K562 (cell line): ENCODE data around the gene PHF1. TPM values are rescaled to one million over a fixed set of nuclear protein-coding genes. Genes with fewer than 3 reads are reported as not detected.

Source experiments
- ATAC-seq: fragments of 200-7000 bp; cut with Tn5 transposase; 3 replicates; pipeline ENCODE4 v1.9.1; 2020; ENCODE audit warnings: moderate library complexity
- BruUV-seq: library from RNA; stranded (reverse); fragments of 400-500 nt; replicated peaks from 2 replicates; lab custom pipeline; 2021; lab: Mats Ljungman, UMichigan
- CTCF ChIA-PET: fragments of 300-600 bp; formaldehyde crosslinking; extraction: SDS; loops from one replicate; lab custom pipeline; 2021; ENCODE audit warnings: low intra/inter-chr PET ratio; lab: Yijun Ruan, JAX
- POLR2A ChIA-PET: fragments of 300-600, 350-650 bp; sonication (Branson Sonifier 250); formaldehyde crosslinking; extraction: SDS; loops from one replicate; lab custom pipeline; 2021; ENCODE audit warnings: antibody characterized with exemption, inconsistent platforms; lab: Yijun Ruan, JAX
- DNase-seq, 4 experiments: peaks; one replicate each; pipeline versions ENCODE4 v3.0.0 to v3.0.0-alpha.2; 2011 to 2018; ENCODE audit warnings: low spot score in 3 of 4, mixed read lengths in 3 of 4; ENCODE audit errors: extremely low read depth in 1 of 4
- FAIRE-seq: peaks from 2 replicates; lab custom pipeline; 2011; peaks lifted over from hg19 to GRCh38; lab: Jason Lieb, UNC
- H2AFZ ChIP-seq: 2 replicates; pipeline ENCODE4 v1.6.0; 2011; ENCODE audit warnings: low read depth, low read length, control low read depth, inconsistent platforms
- H3K27ac ChIP-seq: fragments of 200-600 bp; 3 replicates; pipeline ENCODE4 v1.8.0; 2011; ENCODE audit warnings: low read depth, mild to moderate bottlenecking, control low read depth, inconsistent platforms, low read length, moderate library complexity, mixed read lengths; ENCODE audit errors: extremely low read depth
- H3K27me3 ChIP-seq, 2 experiments: fragments of 300-600 bp in 1 of 2; 2 replicates in 1 of 2; 3 replicates in 1 of 2; pipeline versions ENCODE4 v1.6.0 to v1.8.0; 2011; ENCODE audit warnings: inconsistent platforms in 2 of 2, low read length in 2 of 2, mild to moderate bottlenecking in 1 of 2, mixed read lengths in 1 of 2, moderate library complexity in 1 of 2; ENCODE audit not compliant: control insufficient read depth in 2 of 2, insufficient read depth in 2 of 2
- H3K36me3 ChIP-seq: fragments of 300-600 bp; 3 replicates; pipeline ENCODE4 v1.8.0; 2011; ENCODE audit warnings: mild to moderate bottlenecking, low read length, inconsistent platforms; ENCODE audit not compliant: control insufficient read depth, insufficient read depth
- H3K4me1 ChIP-seq, 2 experiments: fragments of 200-600 bp in 1 of 2; replicated peaks in 1 of 2; 2 replicates in 1 of 2; 3 replicates in 1 of 2; pipeline versions ENCODE4 v1.5.1 to v1.8.0; 2011; ENCODE audit warnings: inconsistent platforms in 2 of 2, low read length in 2 of 2, mild to moderate bottlenecking in 1 of 2, mixed read lengths in 1 of 2, moderate library complexity in 1 of 2; ENCODE audit not compliant: control insufficient read depth in 2 of 2, insufficient read depth in 2 of 2
- H3K4me2 ChIP-seq: 2 replicates; pipeline ENCODE4 v1.6.1; 2011; ENCODE audit warnings: low read length, control low read depth, inconsistent platforms, mixed read lengths; ENCODE audit not compliant: insufficient read depth
- H3K4me3 ChIP-seq: fragments of 200-600 bp; sonication (generic), shearing (Covaris generic); 2 replicates; pipeline ENCODE4 v1.5.1; 2016; ENCODE audit warnings: control low read depth, inconsistent platforms
- H3K79me2 ChIP-seq: fragments of 200-600 bp; 3 replicates; pipeline ENCODE4 v1.8.0; 2011; ENCODE audit warnings: low read length, inconsistent platforms; ENCODE audit not compliant: control insufficient read depth, insufficient read depth
- H3K9ac ChIP-seq, 2 experiments: 2 replicates each; pipeline versions ENCODE4 v1.6.0 to v1.6.1; 2011; ENCODE audit warnings: low read depth in 2 of 2, low read length in 2 of 2, control low read depth in 1 of 2, inconsistent platforms in 1 of 2, mild to moderate bottlenecking in 1 of 2, mixed read lengths in 1 of 2; ENCODE audit not compliant: insufficient read depth in 1 of 2
- H3K9me1 ChIP-seq: one replicate; pipeline ENCODE4 v1.6.0; 2011; ENCODE audit warnings: inconsistent platforms, mild to moderate bottlenecking, low read length, moderate library complexity; ENCODE audit not compliant: control insufficient read depth, insufficient read depth
- H3K9me3 ChIP-seq: replicated peaks from 2 replicates; pipeline ENCODE4 v1.5.1; 2011; ENCODE audit warnings: low read depth, low read length, inconsistent platforms; ENCODE audit not compliant: control insufficient read depth, insufficient read depth
- H4K20me1 ChIP-seq: replicated peaks from 2 replicates; pipeline ENCODE4 v1.6.1; 2011; ENCODE audit warnings: low read length, inconsistent platforms, mixed read lengths; ENCODE audit not compliant: control insufficient read depth, insufficient read depth
- JUND ChIP-seq, 2 experiments: IDR thresholded peaks; 2 replicates in 1 of 2; 3 replicates in 1 of 2; pipeline ENCODE4 v1.6.1; 2011; ENCODE audit warnings: borderline replicate concordance in 2 of 2, low read depth in 2 of 2, low read length in 2 of 2, improper control_type of control experiment in 1 of 2, missing biosample characterization in 1 of 2, missing genetic modification characterization in 1 of 2, missing genetic modification reagents in 1 of 2
- WGBS: fragments of 100-300 bp; shearing (Covaris generic); methylation state at CpG from one replicate; pipeline ENCODE4 v1.1.6; 2016; ENCODE audit warnings: low coverage, mixed read lengths; ENCODE audit not compliant: insufficient coverage; ENCODE audit errors: missing lambda C conversion rate; 5-methylcytosine and 5-hydroxymethylcytosine counted together
- in situ Hi-C: fragments of 300-500 bp; cut with MboI; formaldehyde crosslinking; loops from 4 replicates; pipeline ENCODE4 v1.15.0; 2018; ENCODE audit warnings: inconsistent platforms, mixed read lengths
- intact Hi-C: fragments of 100-400 bp; cut with micrococcal nuclease; formaldehyde crosslinking; loops from 2 replicates; pipeline ENCODE4 v1.14.2; 2022
- polyA plus RNA-seq, 8 experiments: library from polyadenylated mRNA; depleted of rRNA in 4 of 8; stranded (reverse) in 5 of 8; unstranded in 3 of 8; fragments of >200 nt; fragmentation: Nextera tagmentation in 2 of 8; fragmentation: Illumina TruSeq in 1 of 8; extraction: Ambion mirVana in 2 of 8; extraction: Trizol in 1 of 8; gene quantifications; 2 replicates each; pipeline versions ENCODE4 v1.2.1 to v1.2.3, GENCODE V29; 2011 to 2014; ENCODE audit warnings: inconsistent platforms in 1 of 8, missing spikeins in 1 of 8
- total RNA-seq, 7 experiments: library from RNA; depleted of rRNA in 6 of 7; stranded (reverse); fragments of >200 nt in 6 of 7; fragmentation: Illumina TruSeq in 2 of 7; extraction: Trizol in 2 of 7; gene quantifications; 2 replicates each; pipeline versions ENCODE4 v1.2.1 to v1.2.3, GENCODE V29; 2011 to 2021; ENCODE audit warnings: low replicate concordance in 1 of 7
- TF ChIP-seq, protein P1 (sequence below), 3 experiments: fragments of 200-800 bp in 1 of 3; fragments of 250-450 bp in 1 of 3; fragments of 450-650 bp in 1 of 3; sonication (Bioruptor Pico) in 1 of 3; sonication (Bioruptor generic) in 1 of 3; formaldehyde crosslinking in 1 of 3; IDR thresholded peaks; 2 replicates each; pipeline versions ENCODE4 v1.6.1 to v1.8.0; 2016 to 2022; ENCODE audit warnings: mild to moderate bottlenecking in 2 of 3, missing genetic modification characterization in 2 of 3, missing compliant biosample characterization in 1 of 3, moderate library complexity in 1 of 3
- TF ChIP-seq, protein P2 (sequence below): sonication (generic); formaldehyde crosslinking; IDR thresholded peaks from 2 replicates; pipeline ENCODE4 v1.8.1; 2023; ENCODE audit warnings: mild to moderate bottlenecking, missing genetic modification reagents

Gene PHF1
- total and polyA plus RNA-seq, 9 of the 15 experiments (the other 6 are each of a cell fraction or from before 2014, with no cell fraction given), result 3.7 to 64.2 (median 33.7) TPM

GRCh38 chr6:33421344-33421643, 10.5 kb downstream of the PHF1 start (continued):
- TF ChIP-seq, protein P1, sequence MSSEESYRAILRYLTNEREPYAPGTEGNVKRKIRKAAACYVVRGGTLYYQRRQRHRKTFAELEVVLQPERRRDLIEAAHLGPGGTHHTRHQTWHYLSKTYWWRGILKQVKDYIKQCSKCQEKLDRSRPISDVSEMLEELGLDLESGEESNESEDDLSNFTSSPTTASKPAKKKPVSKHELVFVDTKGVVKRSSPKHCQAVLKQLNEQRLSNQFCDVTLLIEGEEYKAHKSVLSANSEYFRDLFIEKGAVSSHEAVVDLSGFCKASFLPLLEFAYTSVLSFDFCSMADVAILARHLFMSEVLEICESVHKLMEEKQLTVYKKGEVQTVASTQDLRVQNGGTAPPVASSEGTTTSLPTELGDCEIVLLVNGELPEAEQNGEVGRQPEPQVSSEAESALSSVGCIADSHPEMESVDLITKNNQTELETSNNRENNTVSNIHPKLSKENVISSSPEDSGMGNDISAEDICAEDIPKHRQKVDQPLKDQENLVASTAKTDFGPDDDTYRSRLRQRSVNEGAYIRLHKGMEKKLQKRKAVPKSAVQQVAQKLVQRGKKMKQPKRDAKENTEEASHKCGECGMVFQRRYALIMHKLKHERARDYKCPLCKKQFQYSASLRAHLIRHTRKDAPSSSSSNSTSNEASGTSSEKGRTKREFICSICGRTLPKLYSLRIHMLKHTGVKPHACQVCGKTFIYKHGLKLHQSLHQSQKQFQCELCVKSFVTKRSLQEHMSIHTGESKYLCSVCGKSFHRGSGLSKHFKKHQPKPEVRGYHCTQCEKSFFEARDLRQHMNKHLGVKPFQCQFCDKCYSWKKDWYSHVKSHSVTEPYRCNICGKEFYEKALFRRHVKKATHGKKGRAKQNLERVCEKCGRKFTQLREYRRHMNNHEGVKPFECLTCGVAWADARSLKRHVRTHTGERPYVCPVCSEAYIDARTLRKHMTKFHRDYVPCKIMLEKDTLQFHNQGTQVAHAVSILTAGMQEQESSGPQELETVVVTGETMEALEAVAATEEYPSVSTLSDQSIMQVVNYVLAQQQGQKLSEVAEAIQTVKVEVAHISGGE (CRISPR knock-in tag; IDR thresholded peaks at IDR 0.05), result peak in 1 of 3 experiments; percentile 96; a peak in 2 of 6 replicates

DNA sequence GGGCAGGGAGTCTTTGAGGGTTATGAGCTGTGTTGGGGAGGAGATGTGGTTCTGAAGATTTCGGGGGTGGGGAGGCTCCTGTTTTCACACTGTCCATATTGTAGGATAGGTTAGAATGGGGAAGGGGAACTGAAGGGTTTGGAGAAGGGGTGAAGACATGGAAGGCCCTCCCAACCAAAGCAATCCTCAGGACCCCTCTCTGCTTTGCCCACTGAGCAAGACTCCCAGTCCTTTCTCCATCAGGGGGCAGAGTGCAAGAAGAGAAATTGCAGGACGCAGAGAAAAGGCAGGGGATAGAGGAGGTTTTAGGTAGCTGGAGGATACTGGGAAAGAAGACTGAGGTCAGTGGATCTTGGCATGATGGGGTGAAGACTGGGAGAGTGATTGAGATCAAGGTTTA, 13.0 kb downstream of the PHF1 start:
- no peaks in the 10 kb centered on the region for H4K20me1 ChIP-seq
- no peak overlapping the region for H3K27ac ChIP-seq
- FAIRE-seq (no peak), DNase-seq (no peak), ATAC-seq (no peak)
- no peak overlapping the region for H2AFZ ChIP-seq
- no peak overlapping the region for H3K4me3 ChIP-seq
- H3K9ac ChIP-seq, result peak overlapping the region in 1 of 2 experiments; percentile 1; a peak in 1 of 4 replicates
- POLR2A ChIA-PET, result interaction anchor here (0.6 to 1.2 kb wide), 2 partner anchors 17 to 49 kb away, joined by 3 read pairs; no protein-coding TSS in a partner anchor
- TF ChIP-seq, protein P1 (CRISPR knock-in tag; IDR thresholded peaks at IDR 0.05), result peak in 1 of 3 experiments; percentile 55; a peak in 1 of 6 replicates
- TF ChIP-seq JUND (IDR thresholded peaks at IDR 0.05; ENCODE audit: borderline replicate concordance, low read depth, low read length) (no peak), JUND (tag; IDR thresholded peaks at IDR 0.05; ENCODE audit: borderline replicate concordance, low read depth, low read length) (no peak)
- TF ChIP-seq, protein P2, sequence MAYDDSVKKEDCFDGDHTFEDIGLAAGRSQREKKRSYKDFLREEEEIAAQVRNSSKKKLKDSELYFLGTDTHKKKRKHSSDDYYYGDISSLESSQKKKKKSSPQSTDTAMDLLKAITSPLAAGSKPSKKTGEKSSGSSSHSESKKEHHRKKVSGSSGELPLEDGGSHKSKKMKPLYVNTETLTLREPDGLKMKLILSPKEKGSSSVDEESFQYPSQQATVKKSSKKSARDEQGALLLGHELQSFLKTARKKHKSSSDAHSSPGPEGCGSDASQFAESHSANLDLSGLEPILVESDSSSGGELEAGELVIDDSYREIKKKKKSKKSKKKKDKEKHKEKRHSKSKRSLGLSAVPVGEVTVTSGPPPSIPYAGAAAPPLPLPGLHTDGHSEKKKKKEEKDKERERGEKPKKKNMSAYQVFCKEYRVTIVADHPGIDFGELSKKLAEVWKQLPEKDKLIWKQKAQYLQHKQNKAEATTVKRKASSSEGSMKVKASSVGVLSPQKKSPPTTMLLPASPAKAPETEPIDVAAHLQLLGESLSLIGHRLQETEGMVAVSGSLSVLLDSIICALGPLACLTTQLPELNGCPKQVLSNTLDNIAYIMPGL, result 0 out of 2 replicates have a peak, but pooled peaks have one; percentile 56
- H3K4me2 ChIP-seq, result 0 out of 2 replicates have a peak overlapping the region, but pooled peaks have one; percentile 96
- WGBS, result 89% methylated on average over 2 of the region's 2 CpGs
- intact Hi-C loops (loop anchor here (10.0 kb wide), 2 partner anchors 49 to 299 kb away; no protein-coding TSS in a partner anchor), in situ Hi-C loops (no loop called here)
- no peaks in the 10 kb centered on the region for H3K9me3 ChIP-seq
- H3K79me2 ChIP-seq, result peaks cover 27% of the 10 kb centered on the region
- H3K27me3 ChIP-seq, result no peaks in the 10 kb centered on the region
- CTCF ChIA-PET, result no interaction called here
- peaks cover 45 to 46% of the 10 kb centered on the region in 2 experiments for H3K4me1 ChIP-seq
- no TSS peak for BruUV-seq
- H3K9me1 ChIP-seq, result no peaks in the 10 kb centered on the region
- H3K36me3 ChIP-seq, result no peaks in the 10 kb centered on the region
